Calu3 (cell line): ENCODE results near the gene TENM3. TPM values are rescaled to one million over a fixed set of nuclear protein-coding genes. Genes with fewer than 3 reads are reported as not detected.

Experiments
- BruUV-seq: library from RNA; stranded (reverse); fragments of 400-500 nt; replicated peaks from 2 replicates; lab custom pipeline; 2021; lab: Mats Ljungman, UMichigan
- CTCF ChIA-PET: fragments of 300-600 bp; sonication (Branson Sonifier 250); formaldehyde crosslinking; loops from one replicate; lab custom pipeline; 2022; ENCODE audit warnings: antibody characterized with exemption; lab: Charles Lee
- DNase-seq: peaks from one replicate; pipeline ENCODE4 v3.0.0; 2022
- H3K27ac Mint-ChIP-seq: one replicate; pipeline ENCODE4 v1.8.0; 2022; ENCODE audit warnings: mixed read lengths; ENCODE audit not compliant: unreplicated experiment
- H3K27me3 Mint-ChIP-seq: one replicate; pipeline ENCODE4 v1.8.0; 2022; ENCODE audit warnings: mixed read lengths; ENCODE audit not compliant: unreplicated experiment
- H3K36me3 Mint-ChIP-seq: one replicate; pipeline ENCODE4 v1.8.0; 2022; ENCODE audit warnings: mild to moderate bottlenecking, moderate library complexity, mixed read lengths; ENCODE audit not compliant: insufficient read depth, unreplicated experiment
- H3K4me1 Mint-ChIP-seq: one replicate; pipeline ENCODE4 v1.8.0; 2022; ENCODE audit warnings: mild to moderate bottlenecking, low read depth, mixed read lengths; ENCODE audit not compliant: unreplicated experiment
- H3K4me3 Mint-ChIP-seq: one replicate; pipeline ENCODE4 v1.8.0; 2022; ENCODE audit warnings: mild to moderate bottlenecking, low read depth, moderate library complexity, mixed read lengths; ENCODE audit not compliant: unreplicated experiment
- H3K9me3 Mint-ChIP-seq: one replicate; pipeline ENCODE4 v1.8.0; 2022; ENCODE audit warnings: low read depth, mixed read lengths; ENCODE audit not compliant: unreplicated experiment
- intact Hi-C: fragments of 100-400 bp; cut with micrococcal nuclease; formaldehyde crosslinking; loops from one replicate; pipeline ENCODE4 v1.10.0; 2022; ENCODE audit not compliant: unreplicated experiment
- total RNA-seq: library from RNA; stranded (reverse); gene quantifications from 2 replicates; pipeline ENCODE4 v1.2.3, GENCODE V29; 2022
- TF ChIP-seq, protein P1 (sequence below): fragments of 200-600 bp; IDR thresholded peaks from one replicate; pipeline ENCODE4 v1.8.0; 2022; ENCODE audit warnings: antibody characterized with exemption; ENCODE audit not compliant: unreplicated experiment

Gene TENM3
- total RNA-seq, 1 experiment from 2014 or later, result 5.9 TPM

DNA sequence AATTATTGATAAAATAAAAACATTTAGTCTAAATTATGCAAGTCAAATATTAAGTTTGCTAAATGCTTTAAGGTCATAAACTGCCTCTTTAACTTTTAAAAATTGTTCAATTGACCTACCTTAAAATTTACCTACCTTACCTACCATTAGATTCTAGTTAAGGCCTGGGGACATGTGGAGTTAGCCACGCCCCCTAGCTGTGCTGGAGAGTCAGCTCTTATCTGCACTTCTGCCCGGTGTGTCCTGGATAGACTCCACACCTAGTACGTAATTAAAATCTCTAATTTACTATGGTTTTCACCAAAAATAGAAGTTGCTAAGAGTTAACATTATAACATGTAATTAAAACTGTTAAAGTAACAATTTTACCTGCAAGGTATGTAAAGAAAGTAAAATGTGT lies 22.7 kb downstream of the TENM3 start:
- CTCF ChIA-PET, result no interaction called here
- Mint-ChIP-seq H3K27ac (no peak overlapping the region), H3K27me3 (no peaks in the 10 kb centered on the region), H3K36me3 (no peaks in the 10 kb centered on the region), H3K9me3 (no peaks in the 10 kb centered on the region), H3K4me1 (peaks cover 9% of the 10 kb centered on the region), H3K4me3 (no peak overlapping the region)
- intact Hi-C loops, result no loop called here
- TF ChIP-seq, protein P1, sequence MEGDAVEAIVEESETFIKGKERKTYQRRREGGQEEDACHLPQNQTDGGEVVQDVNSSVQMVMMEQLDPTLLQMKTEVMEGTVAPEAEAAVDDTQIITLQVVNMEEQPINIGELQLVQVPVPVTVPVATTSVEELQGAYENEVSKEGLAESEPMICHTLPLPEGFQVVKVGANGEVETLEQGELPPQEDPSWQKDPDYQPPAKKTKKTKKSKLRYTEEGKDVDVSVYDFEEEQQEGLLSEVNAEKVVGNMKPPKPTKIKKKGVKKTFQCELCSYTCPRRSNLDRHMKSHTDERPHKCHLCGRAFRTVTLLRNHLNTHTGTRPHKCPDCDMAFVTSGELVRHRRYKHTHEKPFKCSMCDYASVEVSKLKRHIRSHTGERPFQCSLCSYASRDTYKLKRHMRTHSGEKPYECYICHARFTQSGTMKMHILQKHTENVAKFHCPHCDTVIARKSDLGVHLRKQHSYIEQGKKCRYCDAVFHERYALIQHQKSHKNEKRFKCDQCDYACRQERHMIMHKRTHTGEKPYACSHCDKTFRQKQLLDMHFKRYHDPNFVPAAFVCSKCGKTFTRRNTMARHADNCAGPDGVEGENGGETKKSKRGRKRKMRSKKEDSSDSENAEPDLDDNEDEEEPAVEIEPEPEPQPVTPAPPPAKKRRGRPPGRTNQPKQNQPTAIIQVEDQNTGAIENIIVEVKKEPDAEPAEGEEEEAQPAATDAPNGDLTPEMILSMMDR, result no peak
- DNase-seq, result peak; percentile 23
- no TSS peak for BruUV-seq

DNA sequence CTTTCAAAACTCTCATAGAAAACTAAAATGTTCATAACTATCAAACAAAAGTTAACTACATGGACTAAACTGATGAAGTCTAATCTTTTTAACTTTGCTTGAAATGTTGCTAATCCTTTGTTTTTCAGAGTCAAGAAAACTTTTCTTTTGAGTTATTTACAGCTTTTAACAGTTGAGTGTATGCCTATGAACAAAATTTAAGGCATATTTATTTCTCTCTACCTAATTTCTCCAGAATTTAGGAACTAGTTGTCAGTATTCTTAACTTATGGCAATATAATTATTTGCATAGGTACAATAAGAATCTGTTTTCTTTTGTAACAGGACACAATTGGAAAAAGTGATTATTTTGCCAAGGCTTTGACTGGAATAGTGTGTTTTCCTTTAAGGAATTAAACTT lies 23.8 kb downstream of the TENM3 start:
- H3K27ac Mint-ChIP-seq, result no peak overlapping the region
- intact Hi-C loops, result no loop called here
- no TSS peak for BruUV-seq
- H3K9me3 Mint-ChIP-seq, result no peaks in the 10 kb centered on the region
- H3K36me3 Mint-ChIP-seq, result no peaks in the 10 kb centered on the region
- no peak for DNase-seq
- CTCF ChIA-PET, result no interaction called here
- no peaks in the 10 kb centered on the region for H3K27me3 Mint-ChIP-seq
- H3K4me3 Mint-ChIP-seq, result no peak overlapping the region
- H3K4me1 Mint-ChIP-seq, result peaks cover 2% of the 10 kb centered on the region
- TF ChIP-seq, protein P1, result no peak

DNA sequence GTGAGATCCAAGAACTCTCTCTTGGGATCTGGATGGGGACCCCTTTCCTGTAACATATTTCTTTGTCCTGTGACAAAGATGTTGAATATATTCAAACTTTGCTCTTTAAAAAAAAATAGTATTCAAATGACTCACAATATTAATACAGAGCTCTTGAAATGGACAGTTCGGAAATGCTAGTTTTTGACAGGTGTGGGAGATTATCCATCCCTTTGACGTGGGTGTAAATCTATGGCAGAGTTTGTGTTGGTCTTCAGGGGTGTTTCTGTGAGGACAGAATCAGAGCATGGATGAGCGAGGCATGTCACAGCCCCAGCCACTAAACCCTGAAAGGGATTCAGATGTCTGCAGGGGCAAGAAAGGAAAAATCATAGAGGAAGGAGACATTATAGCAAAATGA lies 25.8 kb downstream of the TENM3 start:
- no peaks in the 10 kb centered on the region for H3K27me3 Mint-ChIP-seq
- H3K9me3 Mint-ChIP-seq, result no peaks in the 10 kb centered on the region
- CTCF ChIA-PET, result no interaction called here
- BruUV-seq, result no TSS peak
- TF ChIP-seq, protein P1, result no peak
- intact Hi-C loops, result no loop called here
- no peaks in the 10 kb centered on the region for H3K4me1 Mint-ChIP-seq
- no peaks in the 10 kb centered on the region for H3K36me3 Mint-ChIP-seq
- no peak overlapping the region for H3K27ac Mint-ChIP-seq
- no peak for DNase-seq
- no peak overlapping the region for H3K4me3 Mint-ChIP-seq

DNA sequence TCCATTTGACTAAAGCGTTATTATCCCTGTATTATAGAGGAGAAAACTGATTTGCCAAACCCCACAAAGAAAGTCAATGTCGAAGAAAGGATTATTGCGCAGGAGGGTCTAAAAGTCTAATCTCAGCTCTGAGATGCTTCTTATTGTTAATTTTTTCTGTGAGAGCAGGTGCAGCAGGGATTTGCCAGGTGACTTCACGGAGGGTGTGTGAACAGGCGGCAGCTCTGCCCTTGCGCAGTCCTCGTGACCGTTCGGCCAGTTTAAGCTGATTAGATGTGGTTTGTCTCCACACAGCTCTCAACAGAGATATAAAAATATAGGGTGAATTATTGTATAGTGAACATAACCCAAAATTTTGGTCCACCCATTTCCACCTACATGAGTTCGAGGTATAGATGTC lies 28.5 kb downstream of the TENM3 start:
- BruUV-seq, result no TSS peak

More for the DNA sequence above, 28.5 kb downstream of the TENM3 start:
- no peaks in the 10 kb centered on the region for H3K4me1 Mint-ChIP-seq
- TF ChIP-seq, protein P1, result no peak
- no peak overlapping the region for H3K4me3 Mint-ChIP-seq
- CTCF ChIA-PET, result no interaction called here
- no peak for DNase-seq
- intact Hi-C loops, result no loop called here
- no peak overlapping the region for H3K27ac Mint-ChIP-seq
- H3K36me3 Mint-ChIP-seq, result no peaks in the 10 kb centered on the region
- no peaks in the 10 kb centered on the region for H3K9me3 Mint-ChIP-seq
- H3K27me3 Mint-ChIP-seq, result no peaks in the 10 kb centered on the region
